ENCODE measurements around the gene MTG2.
A peak's percentile ranks its signal among the peaks of the same experiment; 100 is the strongest.

DNA sequence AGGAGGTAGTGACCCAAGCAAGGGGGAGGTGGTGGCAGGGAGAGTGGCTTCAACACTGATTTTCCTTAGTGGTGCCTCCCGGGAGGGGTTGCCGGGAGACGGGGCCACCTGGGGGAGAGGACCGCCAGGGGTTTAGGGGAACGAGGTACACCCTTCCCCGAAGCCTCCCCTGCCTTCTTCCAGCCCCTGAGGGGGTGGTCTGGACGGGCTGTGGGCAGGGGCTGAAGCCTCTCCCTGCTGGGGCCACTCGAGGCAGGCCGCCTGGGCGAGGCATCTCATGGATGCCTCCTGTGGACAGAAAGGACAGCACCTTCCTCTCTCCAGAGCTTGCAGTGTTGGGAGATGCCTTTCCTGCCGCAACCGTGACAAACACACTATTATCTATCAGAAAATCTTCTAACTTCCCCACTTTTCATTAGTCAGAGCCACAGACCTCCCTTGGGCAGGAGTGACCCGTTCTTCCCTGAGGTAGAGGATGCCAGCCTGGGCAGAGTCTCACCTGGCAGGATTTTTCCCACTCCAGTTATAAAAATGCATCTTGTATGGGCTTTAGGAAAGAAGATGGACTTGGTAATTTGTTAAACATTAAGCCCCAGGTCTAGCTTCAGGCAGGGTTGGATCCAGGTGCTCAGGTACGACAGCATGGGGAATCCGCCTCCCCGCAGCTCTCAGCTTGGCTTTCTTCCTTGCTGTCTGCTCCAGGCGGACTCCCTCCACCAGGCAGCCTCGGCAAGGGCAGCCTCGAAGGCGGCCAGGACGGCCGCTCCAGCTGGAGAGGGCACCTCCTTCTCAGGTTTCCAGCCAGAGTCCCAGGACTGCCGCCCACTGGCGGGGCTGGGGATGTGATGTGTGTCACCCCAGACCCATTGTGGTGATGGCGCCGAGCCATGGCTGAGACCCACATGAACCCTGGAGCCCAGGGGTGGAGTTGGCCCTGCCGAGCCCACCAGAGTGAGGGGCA lies 26.2 kb downstream of the MTG2 start:
- TF ChIP-seq EZH2phosphoT487 (IDR thresholded peaks at IDR 0.05; ENCODE audit: borderline replicate concordance, low read length) (no peak), CTCF (IDR thresholded peaks at IDR 0.05; ENCODE audit: low read depth, low read length, poor library complexity, severe bottlenecking) (peak; percentile 53)
